GM15510 (cell line): ENCODE data around the gene CD70.

ENCODE experiments used
- POLR2A ChIP-seq: IDR thresholded peaks from 3 replicates; pipeline ENCODE4 v1.6.1; 2011; ENCODE audit warnings: borderline replicate concordance; ENCODE audit not compliant: insufficient read length; ENCODE audit errors: extremely low read depth

Gene CD70, protein sequence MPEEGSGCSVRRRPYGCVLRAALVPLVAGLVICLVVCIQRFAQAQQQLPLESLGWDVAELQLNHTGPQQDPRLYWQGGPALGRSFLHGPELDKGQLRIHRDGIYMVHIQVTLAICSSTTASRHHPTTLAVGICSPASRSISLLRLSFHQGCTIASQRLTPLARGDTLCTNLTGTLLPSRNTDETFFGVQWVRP

GRCh38 chr19:6590827-6591319, at the start of gene CD70:
Gene CD70 (minus strand): TSS chr19:6591150. CDS start chr19:6591002, 148 bp downstream.
- TF ChIP-seq POLR2A = peak; percentile 93

GRCh38 chr19:6639439-6639838, 48.5 kb upstream of the CD70 start:
- no peak for TF ChIP-seq POLR2A

DNA sequence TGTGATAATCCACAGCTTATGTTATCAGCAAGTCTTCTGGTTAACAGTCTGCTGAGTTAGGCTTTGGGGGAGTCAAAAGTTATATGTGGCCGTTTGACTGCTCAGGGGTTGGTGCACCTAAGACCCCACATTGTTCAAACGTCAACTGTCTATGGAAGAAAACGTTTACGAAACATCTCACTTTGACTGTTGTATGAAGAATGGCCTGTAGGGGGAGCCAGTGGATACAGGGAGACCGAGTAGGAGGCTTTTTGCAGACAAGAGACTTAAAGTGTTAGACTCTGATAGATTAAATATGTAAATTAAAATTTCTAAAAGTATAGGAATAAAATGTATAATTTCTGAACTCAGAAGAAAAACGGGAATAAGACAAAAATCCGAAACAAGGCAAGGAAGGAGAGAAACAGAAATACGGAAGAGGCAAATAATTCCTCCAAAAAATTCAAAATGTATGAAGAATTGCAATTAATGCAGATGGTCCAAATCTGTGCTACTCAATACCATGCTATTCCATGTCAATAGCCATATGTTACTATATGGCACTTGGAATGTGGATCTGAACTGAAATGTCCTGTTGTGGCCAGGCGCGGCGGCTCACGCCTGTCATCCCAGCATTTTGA, 41.2 kb upstream of the CD70 start:
- no peak for TF ChIP-seq POLR2A

DNA sequence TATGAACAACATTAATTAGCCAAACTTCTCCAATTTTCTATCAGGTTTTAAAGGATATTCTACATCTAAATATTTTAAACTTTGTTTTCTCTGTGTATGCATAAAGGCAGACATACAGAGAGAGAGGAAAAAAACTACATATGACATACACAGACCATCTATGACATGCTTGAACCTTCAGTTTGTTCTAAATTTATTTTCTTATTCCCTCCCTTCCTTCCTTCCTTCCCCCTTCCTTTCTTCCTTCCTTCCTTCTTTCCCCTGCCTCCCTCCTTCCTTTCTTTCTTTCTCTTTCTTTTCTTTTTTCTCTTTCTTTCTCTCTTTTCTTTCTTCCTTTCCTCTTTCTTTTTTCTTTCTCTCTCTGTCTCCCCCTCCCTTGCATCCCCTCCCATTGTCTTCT, 35.8 kb upstream of the CD70 start:
- TF ChIP-seq POLR2A = no peak

GRCh38 chr19:6617374-6617773, 26.4 kb upstream of the CD70 start:
- no peak for TF ChIP-seq POLR2A

GRCh38 chr19:6616011-6616410, 25.1 kb upstream of the CD70 start:
- TF ChIP-seq POLR2A = no peak

DNA sequence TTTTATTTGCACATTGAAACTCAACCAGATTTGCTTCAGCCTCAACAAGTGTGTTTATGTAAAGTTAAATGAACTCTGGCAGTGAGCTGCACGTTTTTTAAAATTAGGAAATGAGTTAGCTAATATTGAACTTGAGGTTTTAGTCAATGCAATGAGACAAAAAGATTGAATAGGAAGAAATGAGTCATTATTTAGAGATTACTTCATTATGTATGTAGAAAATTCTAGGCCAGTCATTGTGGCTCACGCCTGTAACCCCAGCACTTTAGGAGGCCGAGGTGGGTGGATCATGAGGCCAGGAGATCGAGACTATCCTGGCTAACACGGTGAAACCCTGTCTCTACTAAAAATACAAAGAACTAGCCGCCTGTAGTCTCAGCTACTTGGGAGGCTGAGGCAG, 22.8 kb upstream of the CD70 start:
- no peak for TF ChIP-seq POLR2A

DNA sequence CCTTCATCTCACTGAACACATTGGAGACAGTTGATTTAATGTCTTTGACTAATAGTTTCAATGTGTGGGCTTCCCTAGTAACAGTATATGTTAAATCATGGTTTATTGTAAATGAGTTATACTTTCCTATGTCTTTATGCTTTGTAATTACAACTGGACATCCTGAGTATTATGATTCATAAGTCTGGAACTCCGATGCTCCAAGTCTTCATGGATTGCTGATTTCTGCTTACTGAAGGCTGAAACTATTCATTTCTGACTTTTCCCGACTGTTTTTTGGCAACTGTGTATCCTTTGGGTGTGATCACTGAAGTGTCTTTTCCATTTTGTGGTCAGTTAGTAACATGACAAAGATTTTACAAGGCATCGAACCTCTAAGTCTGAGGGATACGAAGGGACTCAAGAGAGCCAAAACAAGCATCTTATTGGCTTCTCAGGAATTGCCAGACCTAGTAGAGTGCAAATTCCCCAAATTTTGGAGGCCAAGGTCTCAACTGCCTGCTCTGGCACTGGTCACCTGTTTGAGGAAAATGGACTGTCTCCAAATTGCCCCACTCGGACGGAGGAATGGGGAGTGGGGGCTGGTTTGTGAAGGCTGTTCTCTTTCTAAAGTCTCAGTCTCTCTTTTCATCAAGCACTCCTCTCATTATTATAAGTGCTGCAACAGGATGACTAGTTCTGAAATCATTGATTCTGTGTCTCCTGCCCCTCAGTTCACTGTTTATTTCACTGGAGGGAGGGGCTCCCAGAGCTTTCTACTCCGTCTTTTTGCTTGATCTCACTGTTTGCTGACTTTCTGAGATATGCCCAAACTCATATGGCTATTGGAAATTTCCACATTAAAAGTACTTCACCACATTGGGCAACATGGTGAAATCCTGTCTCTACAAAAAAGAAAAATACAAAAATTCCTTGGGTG, 20.2 kb upstream of the CD70 start:
- TF ChIP-seq POLR2A = no peak

DNA sequence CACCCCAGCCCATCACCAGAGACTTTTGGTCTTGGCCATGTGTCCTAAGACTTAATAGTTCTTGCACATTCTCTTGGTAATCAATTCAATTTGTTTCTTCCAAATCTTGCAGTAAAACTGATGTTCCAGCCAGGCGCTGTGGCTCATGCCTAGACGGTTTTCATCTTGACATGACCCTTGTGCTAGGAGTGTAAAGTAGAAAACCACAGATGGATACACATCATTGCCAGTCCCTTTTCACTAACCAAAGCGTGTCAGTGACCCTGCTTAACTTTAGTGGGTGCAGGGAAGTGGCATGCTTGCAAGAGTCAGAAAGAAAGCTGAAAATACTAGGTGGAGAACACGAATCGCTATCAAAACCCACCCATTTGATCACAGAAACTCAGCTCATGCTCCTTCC, 18.0 kb upstream of the CD70 start:
- TF ChIP-seq POLR2A = no peak

GRCh38 chr19:6604906-6605305, 14.0 kb upstream of the CD70 start:
- no peak for TF ChIP-seq POLR2A

- no peak for TF ChIP-seq POLR2A
Observed at GRCh38 chr19:6602729-6603114, 11.8 kb upstream of the CD70 start.

DNA sequence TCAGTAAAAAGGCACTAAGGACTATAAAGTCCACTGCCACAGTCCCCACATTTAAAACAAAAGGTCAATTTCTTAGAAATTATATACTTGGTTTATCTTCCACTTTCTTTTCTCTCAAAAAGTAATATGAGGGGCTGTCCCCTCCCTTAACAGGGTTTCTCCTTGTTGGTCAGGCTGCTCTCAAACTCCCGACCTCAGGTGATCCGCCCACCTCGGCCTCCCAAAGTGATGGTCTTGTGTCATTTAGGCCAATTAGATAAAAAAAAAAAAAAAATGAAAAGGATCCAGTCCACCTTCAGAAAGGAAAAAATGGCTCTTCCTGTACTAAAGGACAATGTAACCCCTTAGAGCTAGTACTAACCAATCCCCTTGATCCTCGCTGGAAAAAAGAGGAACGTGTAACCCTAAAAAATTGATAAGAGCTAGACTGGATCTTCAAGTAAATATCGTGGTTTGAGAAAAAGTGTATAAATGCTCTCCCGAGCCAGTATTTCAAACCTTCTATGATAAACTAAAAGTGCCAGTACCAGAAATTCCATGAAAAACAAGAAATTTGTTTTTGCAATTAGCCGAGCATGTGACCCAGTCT, 9.0 kb upstream of the CD70 start:
- no peak for TF ChIP-seq POLR2A

DNA sequence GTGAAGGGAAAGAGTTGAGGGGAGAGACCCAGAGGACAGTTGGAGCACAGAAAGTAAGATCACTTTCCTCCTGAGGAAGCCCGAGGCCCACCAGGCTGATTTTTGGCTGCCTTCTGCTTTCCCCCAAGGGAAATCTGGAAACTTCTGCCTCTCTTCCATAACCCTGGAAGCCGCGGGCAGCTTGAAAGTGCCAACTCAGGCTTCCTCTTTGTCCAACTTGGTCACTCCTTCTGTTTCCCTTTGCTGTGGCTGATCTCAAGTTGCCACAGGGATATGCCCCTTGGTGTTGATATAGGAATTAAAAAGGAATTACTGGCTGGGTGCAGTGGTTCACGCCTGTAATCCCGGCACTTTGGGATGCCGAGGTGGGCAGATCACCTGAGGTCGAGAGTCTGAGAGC, 5.7 kb upstream of the CD70 start:
- no peak for TF ChIP-seq POLR2A

- no peak for TF ChIP-seq POLR2A
Observed at GRCh38 chr19:6593651-6594416, 2.9 kb upstream of the CD70 start.
